ENCODE results near the gene SGCA. TPM values are rescaled to one million over a fixed set of nuclear protein-coding genes. Genes with fewer than 3 reads are reported as not detected.
A peak's percentile ranks its signal among the peaks of the same experiment; 100 is the strongest.

Gene SGCA
- total RNA-seq, 1 donor from 2014 or later = not detected

DNA sequence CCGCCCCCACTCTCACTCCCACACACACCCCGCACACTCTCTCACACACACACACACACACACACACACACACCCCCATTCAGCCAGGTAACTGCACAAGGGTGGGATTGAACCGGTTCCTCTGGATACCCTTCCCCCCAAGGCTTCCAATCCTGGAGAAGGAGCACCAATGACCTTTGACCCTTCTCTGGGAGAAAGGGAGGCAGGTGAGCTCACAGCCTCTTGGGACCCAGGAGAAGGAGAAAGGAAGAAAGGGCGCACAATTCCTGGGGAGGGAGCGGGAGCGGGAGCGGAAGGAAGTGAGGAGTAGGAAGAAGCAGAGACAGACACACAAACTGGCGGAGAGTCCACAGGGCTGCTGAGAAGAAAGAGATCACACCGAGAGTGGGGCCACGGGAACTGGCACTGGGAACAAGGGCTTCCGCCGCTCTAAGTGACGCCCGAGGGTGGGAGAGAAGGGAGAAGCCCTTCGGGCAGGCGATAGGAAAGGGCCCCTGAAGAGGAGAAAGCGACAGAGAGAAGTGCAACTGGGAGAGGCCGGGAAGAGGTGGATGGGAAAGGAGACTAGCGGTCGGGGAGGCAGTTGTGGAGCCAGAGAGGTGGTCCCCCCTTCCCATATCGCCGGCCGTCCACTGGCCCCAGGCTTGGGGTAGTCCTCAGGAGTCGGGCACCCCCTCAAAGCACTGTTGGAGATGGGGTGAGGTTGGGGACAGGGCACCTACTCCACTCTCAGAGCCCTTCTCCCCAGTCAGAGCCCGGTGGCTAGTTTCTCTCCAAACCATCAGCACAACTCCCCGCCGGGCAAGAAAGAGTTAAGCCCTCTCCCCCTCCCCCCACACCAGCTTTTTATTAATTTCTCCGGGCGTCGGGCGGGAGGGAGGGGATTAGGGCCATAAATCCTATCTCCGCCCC lies 37.1 kb upstream of the SGCA start:
- peak; percentile 55 for DNase-seq (ENCODE audit: low spot score)
- Histone ChIP-seq H3K79me2 (ENCODE audit: low read depth) (peaks cover 15% of the 10 kb centered on the region), H3K4me2 (peak overlapping the region; percentile 92), H3K27ac (no peak overlapping the region), H2AFZ (replicated peaks) (peak overlapping the region; percentile 72), H4K20me1 (ENCODE audit: low read depth) (peaks cover 3% of the 10 kb centered on the region), H3K4me1 (peaks cover 26% of the 10 kb centered on the region), H3K36me3 (no peaks in the 10 kb centered on the region), H3K9ac (no peak overlapping the region), H3K27me3 (no peaks in the 10 kb centered on the region), H3K9me3 (ENCODE audit: low read depth) (no peaks in the 10 kb centered on the region), H3K4me3 (peak overlapping the region; percentile 86), H3F3A (ENCODE audit: low read depth) (peaks cover 43% of the 10 kb centered on the region)
- Mint-ChIP-seq H3K27me3 (ENCODE audit: insufficient read depth, low read depth) (peaks cover 8% of the 10 kb centered on the region), H3K4me1 (peaks cover 51% of the 10 kb centered on the region), H3K36me3 (peaks cover 4% of the 10 kb centered on the region), H3K9me3 (no peaks in the 10 kb centered on the region), H3K4me3 (peak overlapping the region; percentile 96), H3K27ac (peak overlapping the region; percentile 94)
- TF ChIP-seq, protein P1, sequence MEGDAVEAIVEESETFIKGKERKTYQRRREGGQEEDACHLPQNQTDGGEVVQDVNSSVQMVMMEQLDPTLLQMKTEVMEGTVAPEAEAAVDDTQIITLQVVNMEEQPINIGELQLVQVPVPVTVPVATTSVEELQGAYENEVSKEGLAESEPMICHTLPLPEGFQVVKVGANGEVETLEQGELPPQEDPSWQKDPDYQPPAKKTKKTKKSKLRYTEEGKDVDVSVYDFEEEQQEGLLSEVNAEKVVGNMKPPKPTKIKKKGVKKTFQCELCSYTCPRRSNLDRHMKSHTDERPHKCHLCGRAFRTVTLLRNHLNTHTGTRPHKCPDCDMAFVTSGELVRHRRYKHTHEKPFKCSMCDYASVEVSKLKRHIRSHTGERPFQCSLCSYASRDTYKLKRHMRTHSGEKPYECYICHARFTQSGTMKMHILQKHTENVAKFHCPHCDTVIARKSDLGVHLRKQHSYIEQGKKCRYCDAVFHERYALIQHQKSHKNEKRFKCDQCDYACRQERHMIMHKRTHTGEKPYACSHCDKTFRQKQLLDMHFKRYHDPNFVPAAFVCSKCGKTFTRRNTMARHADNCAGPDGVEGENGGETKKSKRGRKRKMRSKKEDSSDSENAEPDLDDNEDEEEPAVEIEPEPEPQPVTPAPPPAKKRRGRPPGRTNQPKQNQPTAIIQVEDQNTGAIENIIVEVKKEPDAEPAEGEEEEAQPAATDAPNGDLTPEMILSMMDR (IDR thresholded peaks at IDR 0.05) = no peak
- no peak for TF ChIP-seq EZH2phosphoT487 (IDR thresholded peaks at IDR 0.05)
- TF ChIP-seq EZH2 (IDR thresholded peaks at IDR 0.05) = no peak

DNA sequence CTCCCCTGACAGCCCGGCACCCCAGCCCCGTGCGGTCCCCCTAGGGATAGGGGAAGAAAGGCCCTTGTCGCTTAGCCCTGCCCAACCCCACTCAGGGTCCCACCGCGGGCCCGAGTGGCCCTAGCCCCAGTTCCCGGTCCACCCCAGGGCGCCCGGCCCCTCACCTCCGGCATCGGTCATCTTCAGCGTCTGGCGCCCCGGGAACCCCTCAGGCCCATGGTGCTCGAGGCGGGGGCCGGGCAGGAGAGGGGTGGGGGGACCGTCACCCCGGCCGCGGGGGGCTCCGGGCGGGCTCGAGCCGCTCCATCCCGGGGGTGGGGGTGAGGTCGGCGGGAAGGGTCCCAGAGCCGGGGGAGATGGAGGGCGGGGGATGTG lies 36.5 kb upstream of the SGCA start:
- Mint-ChIP-seq H3K27me3 (ENCODE audit: insufficient read depth, low read depth) (peaks cover 10% of the 10 kb centered on the region), H3K4me1 (peaks cover 47% of the 10 kb centered on the region), H3K27ac (no peak overlapping the region), H3K36me3 (peaks cover 6% of the 10 kb centered on the region), H3K9me3 (no peaks in the 10 kb centered on the region), H3K4me3 (peak overlapping the region; percentile 96)
- Histone ChIP-seq H3K27ac (no peak overlapping the region), H3K27me3 (no peaks in the 10 kb centered on the region), H3K36me3 (no peaks in the 10 kb centered on the region), H3K79me2 (ENCODE audit: low read depth) (peaks cover 15% of the 10 kb centered on the region), H4K20me1 (ENCODE audit: low read depth) (peaks cover 3% of the 10 kb centered on the region), H2AFZ (replicated peaks) (peak overlapping the region; percentile 72), H3K4me1 (peaks cover 20% of the 10 kb centered on the region), H3K4me2 (peak overlapping the region; percentile 92), H3K9ac (no peak overlapping the region), H3F3A (ENCODE audit: low read depth) (peaks cover 37% of the 10 kb centered on the region), H3K4me3 (peak overlapping the region; percentile 86), H3K9me3 (ENCODE audit: low read depth) (no peaks in the 10 kb centered on the region)
- TF ChIP-seq, protein P1 (IDR thresholded peaks at IDR 0.05) = no peak
- TF ChIP-seq EZH2 (IDR thresholded peaks at IDR 0.05) = no peak
- TF ChIP-seq EZH2phosphoT487 (IDR thresholded peaks at IDR 0.05) = no peak
- DNase-seq (ENCODE audit: low spot score) = no peak

- H3K27me3 ChIP-seq = no peaks in the 10 kb centered on the region
- H3K4me1 ChIP-seq = peaks cover 19% of the 10 kb centered on the region
- peaks cover 31% of the 10 kb centered on the region for H3F3A ChIP-seq (ENCODE audit: low read depth)
- H3K4me2 ChIP-seq = peak within 1 kb of the TSS; percentile 92
- no peaks in the 10 kb centered on the region for H3K36me3 ChIP-seq
- H3K9ac ChIP-seq = no peak within 1 kb of the TSS
- no peak within 1 kb of the TSS for H3K27ac ChIP-seq
- H2AFZ ChIP-seq (replicated peaks) = peak within 1 kb of the TSS; percentile 72
- Mint-ChIP-seq H3K36me3 (peaks cover 5% of the 10 kb centered on the region), H3K27me3 (ENCODE audit: insufficient read depth, low read depth) (peaks cover 10% of the 10 kb centered on the region), H3K4me3 (peak within 1 kb of the TSS; percentile 96), H3K27ac (peak within 1 kb of the TSS; percentile 81), H3K9me3 (no peaks in the 10 kb centered on the region), H3K4me1 (peaks cover 42% of the 10 kb centered on the region)
- H3K4me3 ChIP-seq = peak within 1 kb of the TSS; percentile 86
- DNase-seq (ENCODE audit: low spot score) = peak; percentile 83
- H4K20me1 ChIP-seq (ENCODE audit: low read depth) = peaks cover 3% of the 10 kb centered on the region
- no peaks in the 10 kb centered on the region for H3K9me3 ChIP-seq (ENCODE audit: low read depth)
- H3K79me2 ChIP-seq (ENCODE audit: low read depth) = peaks cover 15% of the 10 kb centered on the region
- TF ChIP-seq EZH2 (IDR thresholded peaks at IDR 0.05) (no peak), EZH2phosphoT487 (IDR thresholded peaks at IDR 0.05) (no peak)
- TF ChIP-seq, protein P1 (IDR thresholded peaks at IDR 0.05) = no peak
These were observed 35.9 kb upstream of the SGCA start, which contains the start of gene SAMD14 for GRCh38 chr17:50129728-50130558. SAMD14 (minus strand) TSS chr17:50130160; CDS start chr17:50124959, 5,201 bp downstream.
